CD4-positive, alpha-beta T cell treated with Interleukin-4 for 1 hour (primary cell): Measurements from ENCODE around the gene TMEM273.

Experiments used
- DNase-seq, 2 donors: peaks; one replicate each; pipeline ENCODE4 v3.0.0-alpha.2; 2020 to 2022

Gene TMEM273

GRCh38 chr10:49187950-49188761, at the start of gene TMEM273:
Gene TMEM273, minus strand, starts transcription at chr10:49188391. Its CDS starts 55 bp downstream, at chr10:49188336.
- DNase-seq = peak; percentile 61 to 77

- DNase-seq = no peak
Measured at GRCh38 chr10:49237985-49238384, 49.8 kb upstream of the TMEM273 start.

- no peak for DNase-seq
Measured at GRCh38 chr10:49235392-49235791, 47.2 kb upstream of the TMEM273 start.

- no peak for DNase-seq
Measured at GRCh38 chr10:49231086-49231820, 43.1 kb upstream of the TMEM273 start.

GRCh38 chr10:49230004-49230403, 41.8 kb upstream of the TMEM273 start:
- DNase-seq = no peak

GRCh38 chr10:49228677-49229076, 40.5 kb upstream of the TMEM273 start:
- no peak for DNase-seq

- DNase-seq = no peak
Measured at GRCh38 chr10:49227406-49227805, 39.2 kb upstream of the TMEM273 start.

GRCh38 chr10:49226594-49226993, 38.4 kb upstream of the TMEM273 start:
- DNase-seq = no peak

GRCh38 chr10:49225218-49225876, 37.2 kb upstream of the TMEM273 start:
- no peak for DNase-seq

- no peak for DNase-seq
Measured at GRCh38 chr10:49223205-49223604, 35.0 kb upstream of the TMEM273 start.

- no peak for DNase-seq
Measured at GRCh38 chr10:49222170-49222569, 34.0 kb upstream of the TMEM273 start.

- no peak for DNase-seq
Measured at GRCh38 chr10:49220679-49221078, 32.5 kb upstream of the TMEM273 start.

- no peak for DNase-seq
Measured at GRCh38 chr10:49220031-49220430, 31.8 kb upstream of the TMEM273 start.

- DNase-seq = no peak
Measured at GRCh38 chr10:49219248-49219647, 31.1 kb upstream of the TMEM273 start.

- no peak for DNase-seq
Measured at GRCh38 chr10:49218480-49218879, 30.3 kb upstream of the TMEM273 start.

GRCh38 chr10:49217645-49218044, 29.5 kb upstream of the TMEM273 start:
- no peak for DNase-seq

- no peak for DNase-seq
Measured at GRCh38 chr10:49213211-49213610, 25.0 kb upstream of the TMEM273 start.

GRCh38 chr10:49212783-49213182, 24.6 kb upstream of the TMEM273 start:
- DNase-seq = no peak

GRCh38 chr10:49212076-49212475, 23.9 kb upstream of the TMEM273 start:
- DNase-seq = no peak

- DNase-seq = no peak
Measured at GRCh38 chr10:49208996-49209395, 20.8 kb upstream of the TMEM273 start.

GRCh38 chr10:49207936-49208487, 19.8 kb upstream of the TMEM273 start:
- DNase-seq = no peak

GRCh38 chr10:49207113-49207512, 18.9 kb upstream of the TMEM273 start:
- DNase-seq = no peak

GRCh38 chr10:49205206-49205605, 17.0 kb upstream of the TMEM273 start:
- DNase-seq = no peak
